Upper lobe of right lung (tissue), 1 donor: Measurements from ENCODE around the gene NR4A2. TPM values are rescaled to one million over a fixed set of nuclear protein-coding genes. Genes with fewer than 3 reads are reported as not detected.

Experiments used
- ATAC-seq: fragments of 200-7000 bp; cut with Tn5 transposase; one replicate; pipeline ENCODE4 v1.9.1; 2020; ENCODE audit warnings: mild to moderate bottlenecking, moderate library complexity
- DNase-seq: peaks from one replicate; pipeline ENCODE4 v3.0.0-alpha.2; 2020
- H3K27ac ChIP-seq: fragments of 200-600 bp; one replicate; pipeline ENCODE4 v1.8.0; 2022
- H3K27me3 ChIP-seq: fragments of 200-600 bp; one replicate; pipeline ENCODE4 v1.8.0; 2022; ENCODE audit warnings: mild to moderate bottlenecking
- H3K36me3 ChIP-seq: fragments of 200-600 bp; one replicate; pipeline ENCODE4 v1.8.0; 2022
- H3K4me1 ChIP-seq: fragments of 200-600 bp; one replicate; pipeline ENCODE4 v1.8.0; 2022
- H3K4me3 ChIP-seq: fragments of 200-600 bp; one replicate; pipeline ENCODE4 v1.8.0; 2022; ENCODE audit warnings: mild to moderate bottlenecking
- H3K9me3 ChIP-seq: fragments of 200-600 bp; one replicate; pipeline ENCODE4 v1.8.0; 2022
- CTCF ChIP-seq: fragments of 200-600 bp; IDR thresholded peaks from one replicate; pipeline ENCODE4 v1.8.0; 2022; ENCODE audit warnings: antibody characterized with exemption
- intact Hi-C: fragments of 100-400 bp; cut with DNase I; formaldehyde crosslinking; loops from one replicate; pipeline ENCODE4 v1.11.0; 2022
- total RNA-seq: library from RNA; stranded (reverse); fragmentation: NEBNext Ultra II Directional; extraction: Animal tissue kit (Norgen Biotek cat#: 25700); gene quantifications from one replicate; pipeline ENCODE4 v1.2.1, GENCODE V29; 2021
- donor health status: DM: no; HTN: yes; CAD: no; lungs with severe emphysema.

The NR4A2 gene
- total RNA-seq, 1 donor from 2014 or later = 3.5 TPM

GRCh38 chr2:156340377-156340776, 7.9 kb upstream of the NR4A2 start:
- Histone ChIP-seq H3K9me3 (no peaks in the 10 kb centered on the region), H3K4me1 (peaks cover 30% of the 10 kb centered on the region), H3K4me3 (peak overlapping the region; percentile 86), H3K36me3 (no peaks in the 10 kb centered on the region), H3K27me3 (no peaks in the 10 kb centered on the region), H3K27ac (peak overlapping the region; percentile 20)
- ATAC-seq (no peak), DNase-seq (no peak)
- intact Hi-C loops = loop anchor here (10.0 kb wide), 1 partner anchor 64 kb away; no protein-coding TSS in a partner anchor
- no peak for TF ChIP-seq CTCF

GRCh38 chr2:156339865-156340264, 7.3 kb upstream of the NR4A2 start:
- intact Hi-C loops = loop anchor here (10.0 kb wide), 1 partner anchor 65 kb away; no protein-coding TSS in a partner anchor
- no peaks in the 10 kb centered on the region for H3K36me3 ChIP-seq
- no peak for ATAC-seq
- H3K9me3 ChIP-seq = no peaks in the 10 kb centered on the region
- TF ChIP-seq CTCF = no peak
- peaks cover 30% of the 10 kb centered on the region for H3K4me1 ChIP-seq
- DNase-seq = no peak
- no peak overlapping the region for H3K4me3 ChIP-seq
- H3K27ac ChIP-seq = no peak overlapping the region
- no peaks in the 10 kb centered on the region for H3K27me3 ChIP-seq

DNA sequence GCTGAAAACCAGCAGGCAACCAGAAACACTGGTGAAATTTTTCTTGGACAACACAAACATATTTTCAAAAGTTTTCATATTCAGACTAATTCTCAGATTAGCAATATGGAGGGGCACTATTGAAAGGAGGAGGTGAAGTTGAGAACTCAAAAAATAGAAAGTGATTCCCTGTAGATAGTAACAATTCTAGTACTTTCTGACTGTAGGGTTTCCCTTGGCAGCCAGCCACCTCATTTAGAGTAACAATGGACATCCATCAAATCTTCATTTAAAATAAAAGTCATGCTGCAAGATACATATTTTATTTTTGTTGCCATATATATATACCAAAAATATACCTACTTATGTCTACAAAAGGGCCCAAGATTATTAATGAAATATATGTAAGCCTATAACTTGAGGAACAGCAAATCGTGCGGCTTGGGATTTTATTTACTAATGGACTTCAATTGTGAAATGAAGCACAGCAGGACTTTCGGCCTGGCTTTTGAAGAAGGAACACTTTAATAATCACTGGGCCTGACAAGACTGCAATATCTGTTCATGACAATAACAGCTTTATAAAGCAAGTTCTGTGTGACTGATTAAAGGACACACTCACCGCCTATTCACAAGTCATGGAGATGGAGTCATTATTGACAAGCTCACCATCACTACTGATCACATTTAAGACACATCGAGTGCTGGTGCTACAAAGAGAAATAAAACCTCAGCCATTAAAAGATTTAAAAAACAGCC, 6.8 kb upstream of the NR4A2 start:
- no peak for ATAC-seq
- no peak overlapping the region for H3K27ac ChIP-seq
- no peaks in the 10 kb centered on the region for H3K27me3 ChIP-seq

GRCh38 chr2:156338578-156338977, 6.1 kb upstream of the NR4A2 start:
- H3K27me3 ChIP-seq = no peaks in the 10 kb centered on the region
- no peak for ATAC-seq
- H3K4me1 ChIP-seq = peaks cover 30% of the 10 kb centered on the region
- no peak overlapping the region for H3K27ac ChIP-seq
- H3K9me3 ChIP-seq = no peaks in the 10 kb centered on the region
- DNase-seq = no peak
- H3K4me3 ChIP-seq = no peak overlapping the region
- intact Hi-C loops = no loop called here
- TF ChIP-seq CTCF = no peak
- H3K36me3 ChIP-seq = no peaks in the 10 kb centered on the region

More for the DNA sequence above, 6.8 kb upstream of the NR4A2 start:
- no peaks in the 10 kb centered on the region for H3K36me3 ChIP-seq
- no peak for TF ChIP-seq CTCF
- DNase-seq = no peak
- H3K4me3 ChIP-seq = no peak overlapping the region
- no peaks in the 10 kb centered on the region for H3K9me3 ChIP-seq
- intact Hi-C loops = no loop called here
- H3K4me1 ChIP-seq = peaks cover 30% of the 10 kb centered on the region

GRCh38 chr2:156334496-156335478, 2.3 kb upstream of the NR4A2 start:
- DNase-seq (peak; percentile 94), ATAC-seq (peak; percentile 81)
- Histone ChIP-seq H3K4me3 (peak overlapping the region; percentile 83), H3K9me3 (no peaks in the 10 kb centered on the region), H3K27me3 (no peaks in the 10 kb centered on the region), H3K4me1 (peaks cover 27% of the 10 kb centered on the region), H3K27ac (peak overlapping the region; percentile 99), H3K36me3 (no peaks in the 10 kb centered on the region)
- intact Hi-C loops = no loop called here
- no peak for TF ChIP-seq CTCF
